ENCODE data around the gene BCAR3.

The BCAR3 gene

DNA sequence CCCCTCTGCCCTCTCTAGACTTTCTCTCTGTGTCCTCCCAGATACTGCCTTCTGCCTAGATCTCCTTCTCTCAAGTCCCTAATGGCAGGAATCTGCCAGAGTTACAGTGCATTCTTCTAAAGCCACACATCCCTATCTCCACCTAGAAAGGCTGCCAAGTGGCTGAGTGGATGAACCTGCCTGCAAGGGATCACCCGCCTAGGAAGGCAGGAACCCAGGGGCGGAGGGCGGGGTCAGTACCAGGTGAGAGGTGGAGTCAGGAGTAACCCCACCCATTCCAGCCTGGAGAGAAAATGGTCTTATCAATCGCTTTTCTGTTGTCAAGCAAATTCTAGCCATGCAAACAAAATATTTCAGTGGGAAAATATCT lies 60.8 kb downstream of the BCAR3 start:
- H3K4me1 ChIP-seq (ENCODE audit: insufficient read depth, low read length) = peaks cover 31% of the 10 kb centered on the region
- no peaks in the 10 kb centered on the region for H3K27me3 ChIP-seq (ENCODE audit: insufficient read depth, low read length)
- no peak overlapping the region for H3K9ac ChIP-seq (ENCODE audit: low read depth, low read length)
- WGBS = 94% methylated on average over 4 of the region's 4 CpGs
- H3K9me3 ChIP-seq (ENCODE audit: insufficient read depth, low read depth, low read length) = no peaks in the 10 kb centered on the region
- no peak overlapping the region for H3K4me3 ChIP-seq (ENCODE audit: low read length)
- no peak overlapping the region for H3K27ac ChIP-seq (ENCODE audit: low read depth, low read length)
- H3K36me3 ChIP-seq (ENCODE audit: insufficient read depth, low read length) = no peaks in the 10 kb centered on the region

- Histone ChIP-seq H3K36me3 (ENCODE audit: insufficient read depth, low read length) (no peaks in the 10 kb centered on the region), H3K27me3 (ENCODE audit: insufficient read depth, low read length) (no peaks in the 10 kb centered on the region), H3K27ac (ENCODE audit: low read depth, low read length) (no peak overlapping the region), H3K9ac (ENCODE audit: low read depth, low read length) (no peak overlapping the region), H3K4me1 (ENCODE audit: insufficient read depth, low read length) (peaks cover 33% of the 10 kb centered on the region), H3K4me3 (ENCODE audit: low read length) (no peak overlapping the region), H3K9me3 (ENCODE audit: insufficient read depth, low read depth, low read length) (no peaks in the 10 kb centered on the region)
- WGBS = 88% methylated on average over 3 of the region's 3 CpGs
These were observed 61.3 kb downstream of the BCAR3 start for GRCh38 chr1:93620172-93620840.

DNA sequence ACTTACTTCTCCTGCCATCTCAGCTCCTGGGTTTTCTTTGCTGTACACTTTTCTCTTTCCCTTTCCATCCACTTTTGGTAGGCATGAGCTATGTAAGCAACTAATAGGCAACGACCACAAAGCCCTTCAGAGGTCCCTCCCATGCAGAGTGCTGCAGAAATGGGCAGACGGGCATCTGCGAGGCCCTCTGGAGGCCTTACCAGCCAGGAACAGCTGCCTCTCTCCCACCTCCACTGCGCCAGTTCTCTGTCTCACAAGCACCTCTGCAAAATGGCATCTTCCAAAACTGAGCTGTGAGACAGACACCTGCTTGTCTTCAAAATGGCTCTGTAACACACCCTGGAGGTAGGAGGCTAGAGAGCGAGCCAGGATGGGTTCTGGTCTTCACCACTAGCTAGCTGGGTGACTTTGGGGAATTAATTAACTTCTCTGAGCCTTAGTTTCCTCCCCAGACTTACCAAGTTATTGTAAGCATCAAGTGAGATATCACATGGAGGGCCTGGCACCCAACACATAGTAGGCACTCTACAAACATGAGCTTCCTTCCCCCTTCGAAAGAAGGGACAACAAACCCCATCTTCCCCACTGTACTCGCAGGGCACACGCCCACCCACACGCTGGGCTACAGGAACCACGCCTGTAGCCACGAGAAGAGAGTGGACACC lies 62.0 kb downstream of the BCAR3 start:
- WGBS = 95% methylated on average over 11 of the region's 11 CpGs
- H3K4me1 ChIP-seq (ENCODE audit: insufficient read depth, low read length) = peaks cover 39% of the 10 kb centered on the region

GRCh38 chr1:93617670-93618499 lies 63.8 kb downstream of the BCAR3 start:
- Histone ChIP-seq H3K4me1 (ENCODE audit: insufficient read depth, low read length) (peaks cover 54% of the 10 kb centered on the region), H3K36me3 (ENCODE audit: insufficient read depth, low read length) (no peaks in the 10 kb centered on the region), H3K27me3 (ENCODE audit: insufficient read depth, low read length) (no peaks in the 10 kb centered on the region), H3K4me3 (ENCODE audit: low read length) (no peak overlapping the region), H3K27ac (ENCODE audit: low read depth, low read length) (peak overlapping the region; percentile 76), H3K9ac (ENCODE audit: low read depth, low read length) (peak overlapping the region; percentile 15; the same call in 1 of the 2 replicates), H3K9me3 (ENCODE audit: insufficient read depth, low read depth, low read length) (no peaks in the 10 kb centered on the region)
- 77% methylated on average over 10 of the region's 10 CpGs for WGBS

More for the DNA sequence above, 62.0 kb downstream of the BCAR3 start:
- Histone ChIP-seq H3K27me3 (ENCODE audit: insufficient read depth, low read length) (no peaks in the 10 kb centered on the region), H3K4me3 (ENCODE audit: low read length) (no peak overlapping the region), H3K27ac (ENCODE audit: low read depth, low read length) (no peak overlapping the region), H3K9me3 (ENCODE audit: insufficient read depth, low read depth, low read length) (no peaks in the 10 kb centered on the region), H3K36me3 (ENCODE audit: insufficient read depth, low read length) (no peaks in the 10 kb centered on the region), H3K9ac (ENCODE audit: low read depth, low read length) (no peak overlapping the region)

- Histone ChIP-seq H3K27ac (ENCODE audit: low read depth, low read length) (peak overlapping the region; percentile 76), H3K36me3 (ENCODE audit: insufficient read depth, low read length) (no peaks in the 10 kb centered on the region), H3K9ac (ENCODE audit: low read depth, low read length) (peak overlapping the region; percentile 7; the same call in 1 of the 2 replicates), H3K4me1 (ENCODE audit: insufficient read depth, low read length) (peaks cover 57% of the 10 kb centered on the region), H3K27me3 (ENCODE audit: insufficient read depth, low read length) (no peaks in the 10 kb centered on the region), H3K9me3 (ENCODE audit: insufficient read depth, low read depth, low read length) (no peaks in the 10 kb centered on the region), H3K4me3 (ENCODE audit: low read length) (no peak overlapping the region)
- whole genome bisulfite sequencing = 91% methylated on average over 6 of the region's 6 CpGs
These were observed 64.5 kb downstream of the BCAR3 start for GRCh38 chr1:93616996-93617669.

DNA sequence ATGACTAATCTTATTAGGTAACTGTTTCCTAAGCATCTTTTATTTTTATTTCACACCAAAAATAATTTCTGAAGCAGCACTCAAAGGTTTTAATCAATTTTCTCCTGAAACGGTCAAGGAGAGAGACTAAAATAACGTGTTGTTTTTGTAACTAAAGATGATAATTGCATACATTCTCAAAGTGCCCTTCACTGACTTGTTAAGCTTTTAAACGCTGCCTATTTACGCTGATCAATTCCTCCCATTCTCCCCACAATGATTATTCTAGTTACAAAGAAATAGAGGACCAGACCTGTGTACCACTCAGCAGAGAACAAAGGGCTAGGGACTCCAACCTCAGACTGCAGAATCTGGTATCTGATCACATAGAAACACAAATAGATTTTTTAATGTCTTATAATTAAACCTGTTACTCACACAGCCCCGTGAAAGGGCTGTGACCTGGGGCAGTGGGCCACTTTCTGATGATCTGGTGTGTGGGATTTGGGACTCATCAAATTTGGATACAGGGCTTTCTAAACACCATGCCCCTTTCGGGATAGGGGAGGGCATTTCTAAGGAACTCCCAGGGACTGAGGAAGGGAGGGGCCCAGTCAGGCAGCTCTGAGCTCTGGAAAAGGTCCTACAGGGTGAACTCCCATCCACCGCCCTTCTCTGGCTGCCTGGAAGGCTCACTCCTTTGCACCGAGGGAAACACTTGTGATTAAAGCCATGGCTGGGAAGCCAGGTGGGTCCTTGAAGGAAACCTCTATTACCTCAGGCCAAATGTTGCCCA lies 65.2 kb downstream of the BCAR3 start:
- Histone ChIP-seq H3K9me3 (ENCODE audit: insufficient read depth, low read depth, low read length) (no peaks in the 10 kb centered on the region), H3K36me3 (ENCODE audit: insufficient read depth, low read length) (no peaks in the 10 kb centered on the region), H3K4me1 (ENCODE audit: insufficient read depth, low read length) (peaks cover 57% of the 10 kb centered on the region), H3K27me3 (ENCODE audit: insufficient read depth, low read length) (no peaks in the 10 kb centered on the region), H3K9ac (ENCODE audit: low read depth, low read length) (peak overlapping the region; percentile 49; the same call in 1 of the 2 replicates), H3K4me3 (ENCODE audit: low read length) (no peak overlapping the region), H3K27ac (ENCODE audit: low read depth, low read length) (peak overlapping the region; percentile 76)
- 49% methylated on average over 7 of the region's 8 CpGs for WGBS

GRCh38 chr1:93615582-93616150 lies 66.0 kb downstream of the BCAR3 start:
- no peaks in the 10 kb centered on the region for H3K36me3 ChIP-seq (ENCODE audit: insufficient read depth, low read length)
- H3K4me3 ChIP-seq (ENCODE audit: low read length) = no peak overlapping the region
- peaks cover 57% of the 10 kb centered on the region for H3K4me1 ChIP-seq (ENCODE audit: insufficient read depth, low read length)
- WGBS = 32% methylated on average over 9 of the region's 10 CpGs
- H3K27ac ChIP-seq (ENCODE audit: low read depth, low read length) = peak overlapping the region; percentile 76
- H3K27me3 ChIP-seq (ENCODE audit: insufficient read depth, low read length) = no peaks in the 10 kb centered on the region
- H3K9me3 ChIP-seq (ENCODE audit: insufficient read depth, low read depth, low read length) = no peaks in the 10 kb centered on the region
- peak overlapping the region; percentile 49 for H3K9ac ChIP-seq (ENCODE audit: low read depth, low read length)

GRCh38 chr1:93614986-93615581 lies 66.6 kb downstream of the BCAR3 start:
- Histone ChIP-seq H3K27me3 (ENCODE audit: insufficient read depth, low read length) (no peaks in the 10 kb centered on the region), H3K9ac (ENCODE audit: low read depth, low read length) (peak overlapping the region; percentile 49; the same call in 1 of the 2 replicates), H3K27ac (ENCODE audit: low read depth, low read length) (peak overlapping the region; percentile 76), H3K36me3 (ENCODE audit: insufficient read depth, low read length) (no peaks in the 10 kb centered on the region), H3K9me3 (ENCODE audit: insufficient read depth, low read depth, low read length) (no peaks in the 10 kb centered on the region), H3K4me3 (ENCODE audit: low read length) (no peak overlapping the region), H3K4me1 (ENCODE audit: insufficient read depth, low read length) (peaks cover 57% of the 10 kb centered on the region)
- WGBS = 76% methylated on average over 14 of the region's 14 CpGs

- Histone ChIP-seq H3K27me3 (ENCODE audit: insufficient read depth, low read length) (no peaks in the 10 kb centered on the region), H3K9ac (ENCODE audit: low read depth, low read length) (no peak overlapping the region), H3K27ac (ENCODE audit: low read depth, low read length) (no peak overlapping the region), H3K36me3 (ENCODE audit: insufficient read depth, low read length) (no peaks in the 10 kb centered on the region), H3K4me1 (ENCODE audit: insufficient read depth, low read length) (peaks cover 57% of the 10 kb centered on the region), H3K4me3 (ENCODE audit: low read length) (no peak overlapping the region), H3K9me3 (ENCODE audit: insufficient read depth, low read depth, low read length) (no peaks in the 10 kb centered on the region)
- 90% methylated on average over 7 of the region's 7 CpGs for WGBS
These were observed 67.1 kb downstream of the BCAR3 start for GRCh38 chr1:93614541-93614940.

DNA sequence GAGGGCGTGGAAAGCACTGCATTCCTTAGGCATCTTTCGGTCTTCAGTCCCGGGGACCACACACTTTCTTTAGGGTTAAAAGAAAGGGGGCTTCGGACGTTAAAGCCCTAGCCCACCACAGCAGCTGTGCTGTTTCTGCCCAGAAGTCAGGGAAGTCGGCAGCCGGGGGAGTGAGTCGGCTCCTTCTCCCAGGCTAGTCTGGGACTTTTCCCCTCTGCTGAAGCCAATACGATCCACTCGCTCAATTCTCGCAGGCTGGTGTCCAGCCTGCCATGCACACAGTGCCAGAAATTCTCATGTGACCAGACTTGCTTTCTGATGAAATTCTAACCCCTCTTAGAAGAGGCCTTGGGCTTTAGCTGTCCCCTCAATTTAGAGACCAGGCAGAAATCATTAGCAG lies 67.7 kb downstream of the BCAR3 start:
- Histone ChIP-seq H3K4me1 (ENCODE audit: insufficient read depth, low read length) (peaks cover 57% of the 10 kb centered on the region), H3K4me3 (ENCODE audit: low read length) (no peak overlapping the region), H3K27me3 (ENCODE audit: insufficient read depth, low read length) (no peaks in the 10 kb centered on the region), H3K9me3 (ENCODE audit: insufficient read depth, low read depth, low read length) (no peaks in the 10 kb centered on the region), H3K9ac (ENCODE audit: low read depth, low read length) (no peak overlapping the region), H3K27ac (ENCODE audit: low read depth, low read length) (no peak overlapping the region), H3K36me3 (ENCODE audit: insufficient read depth, low read length) (no peaks in the 10 kb centered on the region)
- 78% methylated on average over 11 of the region's 11 CpGs for WGBS

Measured in HUES64 (cell line).